Stimulated activated CD4-positive, alpha-beta T cell treated with anti-CD3 and anti-CD28 coated beads, TNF-alpha, amount 100 ng/mL, for 24 hours (primary cell): ENCODE results near the gene CUL1.

Experiments
- DNase-seq, 3 experiments: peaks; one replicate each; pipeline ENCODE4 v3.0.0-alpha.2; 2020; ENCODE audit warnings: low read depth in 3 of 3

Gene CUL1

GRCh38 chr7:148698397-148699023, at the start of gene CUL1:
Gene CUL1, plus strand, starts transcription at chr7:148698903. Its CDS starts 31,220 bp downstream, at chr7:148730123.
- peak; percentile 73 to 84 (median 74) for DNase-seq

- DNase-seq, result no peak
Measured at GRCh38 chr7:148650232-148650858, 48.4 kb upstream of the CUL1 start.

GRCh38 chr7:148652773-148653172, 45.9 kb upstream of the CUL1 start:
- no peak for DNase-seq

- no peak for DNase-seq
Measured at GRCh38 chr7:148657929-148658328, 40.8 kb upstream of the CUL1 start.

- DNase-seq, result no peak
Measured at GRCh38 chr7:148661471-148661870, 37.2 kb upstream of the CUL1 start.

GRCh38 chr7:148662646-148663045, 36.1 kb upstream of the CUL1 start:
- no peak for DNase-seq

- DNase-seq, result no peak
Measured at GRCh38 chr7:148664324-148664723, 34.4 kb upstream of the CUL1 start.

GRCh38 chr7:148665221-148665620, 33.5 kb upstream of the CUL1 start:
- DNase-seq, result no peak

- no peak for DNase-seq
Measured at GRCh38 chr7:148669927-148670326, 28.8 kb upstream of the CUL1 start.

- DNase-seq, result no peak
Measured at GRCh38 chr7:148670374-148670773, 28.3 kb upstream of the CUL1 start.

GRCh38 chr7:148670807-148671206, 27.9 kb upstream of the CUL1 start:
- no peak for DNase-seq

GRCh38 chr7:148672041-148672440, 26.7 kb upstream of the CUL1 start:
- no peak for DNase-seq

- no peak for DNase-seq
Measured at GRCh38 chr7:148674689-148675088, 24.0 kb upstream of the CUL1 start.

- DNase-seq, result no peak
Measured at GRCh38 chr7:148676291-148676690, 22.4 kb upstream of the CUL1 start.

- no peak for DNase-seq
Measured at GRCh38 chr7:148681821-148682220, 16.9 kb upstream of the CUL1 start.

- no peak for DNase-seq
Measured at GRCh38 chr7:148684289-148684830, 14.3 kb upstream of the CUL1 start.

- DNase-seq, result no peak
Measured at GRCh38 chr7:148686312-148686937, 12.3 kb upstream of the CUL1 start.

GRCh38 chr7:148687555-148687954, 11.1 kb upstream of the CUL1 start:
- DNase-seq, result no peak

GRCh38 chr7:148688526-148688925, 10.2 kb upstream of the CUL1 start:
- no peak for DNase-seq

- DNase-seq, result no peak
Measured at GRCh38 chr7:148693651-148694050, 5.1 kb upstream of the CUL1 start.

- DNase-seq, result no peak
Measured at GRCh38 chr7:148694631-148695030, 4.1 kb upstream of the CUL1 start.

GRCh38 chr7:148695953-148696352, 2.8 kb upstream of the CUL1 start:
- no peak for DNase-seq

GRCh38 chr7:148696787-148697186, 1.9 kb upstream of the CUL1 start:
- DNase-seq, result no peak
